Ammon's horn (tissue), 1 donor: ENCODE results near the gene SARDH.

ENCODE experiments used
- DNase-seq: peaks from one replicate; pipeline ENCODE4 v3.0.0-alpha.2; 2016; ENCODE audit warnings: low spot score

The SARDH gene

GRCh38 chr9:133734590-133735414, 3.4 kb downstream of the SARDH start:
- no peak for DNase-seq

- DNase-seq: no peak
Observed at GRCh38 chr9:133733796-133734533, 4.2 kb downstream of the SARDH start.

GRCh38 chr9:133733421-133733795, 4.7 kb downstream of the SARDH start:
- DNase-seq: no peak

GRCh38 chr9:133732639-133733408, 5.3 kb downstream of the SARDH start:
- no peak for DNase-seq

- DNase-seq: no peak
Observed at GRCh38 chr9:133731876-133732638, 6.1 kb downstream of the SARDH start.

- DNase-seq: no peak
Observed at GRCh38 chr9:133730994-133731715, 7.0 kb downstream of the SARDH start.

- DNase-seq: no peak
Observed at GRCh38 chr9:133729617-133730281, 8.4 kb downstream of the SARDH start.

GRCh38 chr9:133728856-133729616, 9.1 kb downstream of the SARDH start:
- no peak for DNase-seq

- no peak for DNase-seq
Observed at GRCh38 chr9:133727876-133728441, 10.2 kb downstream of the SARDH start.

GRCh38 chr9:133727277-133727875, 10.8 kb downstream of the SARDH start:
- peak; percentile 1 for DNase-seq

- DNase-seq: peak; percentile 48
Observed at GRCh38 chr9:133726401-133727276, 11.5 kb downstream of the SARDH start.

- DNase-seq: peak; percentile 1
Observed at GRCh38 chr9:133725886-133726285, 12.3 kb downstream of the SARDH start.

- no peak for DNase-seq
Observed at GRCh38 chr9:133718563-133719315, 19.4 kb downstream of the SARDH start.

GRCh38 chr9:133717113-133718031, 20.8 kb downstream of the SARDH start:
- no peak for DNase-seq

- DNase-seq: no peak
Observed at GRCh38 chr9:133716564-133717112, 21.5 kb downstream of the SARDH start.
